ENCODE measurements around the gene CRAMP1.
"Not testable (repeated sequence)": the region's sequence is repeated elsewhere in the genome, so short reads cannot be mapped to it uniquely, and the experiment has no call there.

Gene CRAMP1, protein sequence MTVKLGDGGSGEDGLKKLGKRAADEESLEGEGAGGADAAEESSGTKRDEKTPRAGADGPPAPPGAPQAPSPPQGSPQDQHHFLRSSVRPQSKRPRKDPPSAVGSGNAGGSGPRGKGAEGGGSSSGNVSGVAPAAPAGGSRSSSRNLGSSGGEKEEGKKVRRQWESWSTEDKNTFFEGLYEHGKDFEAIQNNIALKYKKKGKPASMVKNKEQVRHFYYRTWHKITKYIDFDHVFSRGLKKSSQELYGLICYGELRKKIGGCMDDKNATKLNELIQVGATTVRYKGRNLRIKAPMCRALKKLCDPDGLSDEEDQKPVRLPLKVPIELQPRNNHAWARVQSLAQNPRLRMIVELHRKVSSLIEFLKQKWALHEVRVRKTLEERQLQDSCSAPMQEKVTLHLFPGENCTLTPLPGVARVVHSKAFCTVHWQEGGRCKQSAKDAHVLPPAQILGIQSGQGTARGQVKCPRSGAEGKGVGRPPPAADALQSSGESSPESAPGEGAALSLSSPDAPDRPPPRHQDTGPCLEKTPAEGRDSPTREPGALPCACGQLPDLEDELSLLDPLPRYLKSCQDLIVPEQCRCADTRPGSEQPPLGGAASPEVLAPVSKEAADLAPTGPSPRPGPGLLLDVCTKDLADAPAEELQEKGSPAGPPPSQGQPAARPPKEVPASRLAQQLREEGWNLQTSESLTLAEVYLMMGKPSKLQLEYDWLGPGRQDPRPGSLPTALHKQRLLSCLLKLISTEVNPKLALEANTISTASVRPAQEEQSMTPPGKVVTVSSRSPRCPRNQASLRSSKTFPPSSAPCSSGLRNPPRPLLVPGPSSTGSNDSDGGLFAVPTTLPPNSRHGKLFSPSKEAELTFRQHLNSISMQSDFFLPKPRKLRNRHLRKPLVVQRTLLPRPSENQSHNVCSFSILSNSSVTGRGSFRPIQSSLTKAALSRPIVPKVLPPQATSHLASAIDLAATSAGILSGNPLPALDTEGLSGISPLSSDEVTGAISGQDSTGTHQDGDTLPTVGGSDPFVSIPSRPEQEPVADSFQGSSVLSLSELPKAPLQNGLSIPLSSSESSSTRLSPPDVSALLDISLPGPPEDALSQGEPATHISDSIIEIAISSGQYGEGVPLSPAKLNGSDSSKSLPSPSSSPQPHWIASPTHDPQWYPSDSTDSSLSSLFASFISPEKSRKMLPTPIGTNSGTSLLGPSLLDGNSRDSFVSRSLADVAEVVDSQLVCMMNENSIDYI (N-terminal part only)

DNA sequence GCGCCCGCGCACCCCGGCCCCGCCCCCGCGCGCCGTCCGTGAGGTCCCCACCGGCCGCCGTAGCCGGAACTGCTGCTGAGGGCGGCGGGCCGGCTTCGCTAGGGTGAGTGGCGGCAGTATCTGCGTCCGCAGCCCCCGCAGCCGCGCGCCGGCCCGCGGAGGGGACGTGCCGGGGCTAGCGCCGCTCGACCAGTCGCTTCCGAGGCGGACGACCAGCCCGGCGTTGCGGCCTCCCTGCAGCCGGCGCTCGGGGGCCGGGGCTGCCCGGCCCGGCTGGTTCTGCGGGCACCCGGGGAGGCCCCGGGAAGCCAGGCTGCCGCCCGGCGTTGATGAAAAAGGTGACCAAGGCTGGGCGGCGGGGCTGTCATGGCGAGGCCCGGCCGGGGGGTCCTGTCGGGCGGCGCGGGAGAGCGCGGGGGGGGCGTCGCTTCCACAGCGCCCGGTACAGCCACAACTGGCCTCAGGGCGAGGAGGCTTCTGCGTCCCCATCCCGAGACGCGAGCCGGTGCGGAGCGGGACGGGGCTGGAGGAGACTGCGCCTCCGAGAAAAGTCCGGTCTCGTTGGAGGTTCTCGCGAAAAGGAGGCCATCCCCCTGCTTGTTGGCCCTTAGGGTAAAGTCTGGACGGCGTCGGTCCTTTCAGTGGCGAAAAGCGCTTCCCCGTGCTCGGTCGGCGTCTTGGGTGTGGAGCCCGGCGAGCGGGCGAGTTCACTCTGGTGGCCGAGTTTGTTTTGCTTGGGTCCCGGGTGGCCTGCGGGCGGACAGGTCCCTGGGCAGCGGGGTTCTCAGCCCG, at the start of gene CRAMP1:
CRAMP1 (plus strand) TSS at position 41 of the 792 bp plus-strand sequence. CDS start 2,280 bp downstream, outside the sequence.
- no peak for DNase-seq (ENCODE audit: low read depth in 2 of 2)

- no peak for DNase-seq (ENCODE audit: low read depth in 2 of 2)
Observed at GRCh38 chr16:1563786-1564185, 48.4 kb upstream of the CRAMP1 start.

DNA sequence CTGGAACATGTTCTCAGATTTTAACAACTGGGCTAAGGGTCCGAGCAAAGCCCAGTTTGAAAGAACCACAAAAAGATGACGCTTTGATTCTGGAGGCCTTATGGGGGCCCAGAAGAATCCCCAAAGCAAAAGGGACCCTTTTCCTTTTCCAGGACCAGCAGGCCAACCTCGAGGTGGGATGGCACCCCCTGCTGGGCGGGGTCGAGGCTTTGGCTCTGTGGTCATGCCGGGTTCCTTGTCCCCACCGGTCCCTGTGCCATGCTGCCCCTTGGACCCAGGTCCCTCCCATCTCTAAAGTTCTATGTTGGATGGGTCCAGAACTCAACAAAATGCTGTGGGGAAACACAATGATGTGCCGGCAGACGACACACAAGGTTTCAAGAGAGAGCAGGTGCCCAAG, 47.8 kb upstream of the CRAMP1 start:
- no peak for DNase-seq (ENCODE audit: low read depth in 2 of 2)

GRCh38 chr16:1565083-1565805, 46.9 kb upstream of the CRAMP1 start:
- DNase-seq (ENCODE audit: low read depth in 2 of 2): no peak

DNA sequence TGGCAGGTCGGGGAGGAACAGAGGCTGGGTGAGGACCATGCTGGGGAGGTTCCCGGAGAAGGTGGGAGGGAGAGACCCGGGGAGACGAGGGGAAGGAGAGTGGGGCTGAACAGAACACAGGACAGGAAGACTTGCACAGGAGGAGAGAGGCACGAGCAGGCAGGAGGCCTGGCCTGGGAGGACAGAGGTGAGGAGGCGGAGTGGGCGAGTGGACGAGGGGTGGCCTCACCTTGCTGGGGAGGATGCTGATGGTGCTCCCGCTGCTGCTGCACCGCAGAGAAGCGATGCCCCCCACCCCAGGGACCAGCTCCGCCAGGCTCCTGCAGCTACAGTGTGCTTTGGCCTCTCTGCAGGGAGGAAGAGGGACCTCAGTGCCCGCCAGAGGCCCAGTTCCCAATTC, 44.2 kb upstream of the CRAMP1 start:
- DNase-seq (ENCODE audit: low read depth in 2 of 2): no peak

- DNase-seq (ENCODE audit: low read depth in 2 of 2): no peak
Observed at GRCh38 chr16:1571012-1571671, 41.0 kb upstream of the CRAMP1 start.

GRCh38 chr16:1572673-1573072, 39.5 kb upstream of the CRAMP1 start:
- no peak for DNase-seq (ENCODE audit: low read depth in 2 of 2)

GRCh38 chr16:1573301-1573700, 38.9 kb upstream of the CRAMP1 start:
- DNase-seq (ENCODE audit: low read depth in 2 of 2): no peak

DNA sequence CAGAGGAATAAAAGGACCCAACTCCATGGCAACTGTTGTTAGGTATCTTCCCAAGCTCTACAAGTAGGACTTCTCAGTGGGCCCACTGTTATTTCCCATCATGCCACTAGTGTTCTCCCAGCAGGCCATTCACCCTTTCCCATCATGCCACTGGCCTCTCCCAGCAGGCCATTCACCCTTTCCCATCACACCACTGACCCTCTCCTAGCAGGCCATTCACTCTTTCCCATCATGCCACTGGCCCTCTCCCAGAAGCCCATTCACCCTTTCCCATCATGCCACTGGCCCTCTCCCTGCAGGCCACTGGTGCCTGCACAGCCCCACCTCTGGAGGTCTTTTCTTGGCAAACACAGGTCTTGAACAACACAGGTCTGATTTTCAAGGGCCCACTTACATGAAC, 36.6 kb upstream of the CRAMP1 start:
- no peak for DNase-seq (ENCODE audit: low read depth in 2 of 2)

DNA sequence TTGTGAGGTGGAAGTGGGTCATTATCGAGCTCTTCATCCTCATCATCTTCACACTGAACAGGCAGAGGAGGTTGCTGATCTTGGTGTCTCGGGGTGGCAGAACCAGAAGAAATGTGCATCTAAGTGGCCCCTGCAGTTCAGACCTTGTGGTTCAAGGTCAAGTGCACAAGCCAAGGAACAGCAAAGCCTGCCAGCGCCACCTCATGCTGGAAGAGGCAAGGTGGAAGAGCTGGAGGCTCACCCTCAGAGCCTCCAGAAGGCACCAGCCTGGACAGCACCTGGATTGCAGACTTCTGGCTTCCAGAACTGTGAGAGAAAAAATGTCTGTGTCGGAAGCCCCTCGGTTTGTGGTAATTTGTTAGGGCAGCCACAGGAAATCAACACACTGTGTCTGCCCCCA, 32.9 kb upstream of the CRAMP1 start:
- DNase-seq (ENCODE audit: low read depth in 2 of 2): no peak

- DNase-seq (ENCODE audit: low read depth in 2 of 2): no peak
Observed at GRCh38 chr16:1580256-1580655, 31.9 kb upstream of the CRAMP1 start.

GRCh38 chr16:1580956-1581355, 31.2 kb upstream of the CRAMP1 start:
- no peak for DNase-seq (ENCODE audit: low read depth in 2 of 2)

GRCh38 chr16:1581804-1582203, 30.4 kb upstream of the CRAMP1 start:
- DNase-seq (ENCODE audit: low read depth in 2 of 2): no peak

DNA sequence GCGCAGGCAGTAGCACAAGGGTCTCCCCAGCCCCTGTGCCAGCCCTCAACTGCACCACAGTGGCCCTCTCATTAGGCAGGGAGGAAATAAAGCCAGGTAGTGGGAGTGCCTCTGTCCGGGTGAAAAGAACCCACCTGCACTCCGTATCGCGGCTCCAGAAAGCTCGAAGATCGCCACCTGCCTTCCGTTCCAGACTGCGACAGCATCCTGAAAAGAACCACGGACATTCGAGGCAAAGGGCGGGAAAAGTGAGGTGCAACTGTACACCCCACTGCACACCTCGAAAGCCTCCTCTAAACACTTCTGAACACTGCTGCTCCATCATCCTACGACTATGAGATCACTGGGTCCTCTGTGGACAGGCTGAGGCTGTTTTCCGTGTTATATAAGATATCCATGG, 29.0 kb upstream of the CRAMP1 start:
- no peak for DNase-seq (ENCODE audit: low read depth in 2 of 2)

DNA sequence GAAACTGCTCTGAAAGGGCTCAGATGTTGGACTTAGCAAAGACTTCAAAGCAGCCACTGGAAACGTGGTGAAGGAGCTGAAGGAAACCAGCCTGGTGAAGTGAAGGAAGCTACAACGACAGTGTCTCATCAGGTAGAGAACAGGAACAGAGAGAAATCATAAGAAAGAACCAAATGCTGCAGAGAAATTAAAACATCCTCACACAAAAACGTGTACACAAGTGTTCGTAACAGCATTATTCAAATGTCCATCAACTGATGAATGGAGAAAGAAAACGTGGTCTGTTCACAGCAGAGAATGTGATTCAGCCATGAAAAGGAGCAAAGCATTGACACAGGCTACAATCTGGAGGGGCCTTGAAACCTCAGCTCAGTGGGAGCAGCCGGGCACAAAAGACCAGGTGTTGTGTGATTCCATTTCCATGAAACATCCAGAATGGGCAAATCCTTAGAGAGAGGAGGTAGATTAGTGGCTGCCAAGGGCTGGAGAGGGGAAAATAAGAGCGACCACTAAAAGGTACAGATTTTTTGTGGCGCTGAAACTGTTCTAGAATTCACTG, 27.2 kb upstream of the CRAMP1 start:
- no peak for DNase-seq (ENCODE audit: low read depth in 2 of 2)

DNA sequence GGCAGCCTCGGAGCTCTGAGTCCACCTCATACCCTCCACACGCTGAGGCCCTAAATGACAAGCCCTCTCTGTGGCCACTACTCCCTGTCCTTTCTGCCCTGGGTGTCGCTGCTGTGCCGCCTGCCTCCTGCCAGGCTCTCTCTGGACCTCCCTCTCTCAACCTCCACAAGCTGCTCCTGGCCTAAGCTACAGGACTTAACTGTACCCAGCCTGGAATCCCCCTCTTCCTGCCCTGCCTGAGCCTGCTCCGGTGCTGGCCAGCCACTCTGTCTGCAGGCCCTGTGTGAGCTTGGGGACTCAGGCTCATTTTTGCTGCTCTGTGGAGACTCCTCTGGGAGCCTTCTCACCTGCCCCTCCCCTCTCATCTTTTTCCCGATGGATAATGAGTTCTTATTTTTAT, 21.8 kb upstream of the CRAMP1 start:
- DNase-seq (ENCODE audit: low read depth in 2 of 2): no peak

GRCh38 chr16:1590930-1591705, 21.0 kb upstream of the CRAMP1 start:
- no peak for DNase-seq (ENCODE audit: low read depth in 2 of 2)

DNA sequence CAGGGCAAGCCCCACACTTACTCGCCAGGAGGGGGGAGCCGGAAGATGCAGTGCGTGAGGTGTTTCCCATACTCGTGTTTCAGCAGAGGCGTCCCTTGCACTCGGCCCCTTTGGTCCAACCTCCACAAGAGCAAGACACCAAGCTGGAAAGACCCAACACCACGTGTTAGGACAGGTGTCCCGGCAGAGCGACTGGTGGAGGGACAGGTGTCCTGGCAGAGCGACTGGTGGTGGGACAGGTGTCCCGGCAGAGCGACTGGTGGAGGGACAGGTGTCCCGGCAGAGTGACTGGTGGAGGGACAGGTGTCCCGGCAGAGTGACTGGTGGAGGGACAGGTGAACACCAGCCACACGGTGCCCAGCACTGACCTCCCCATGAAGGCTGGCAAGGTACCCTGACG, 19.7 kb upstream of the CRAMP1 start:
- no peak for DNase-seq (ENCODE audit: low read depth in 2 of 2)

DNA sequence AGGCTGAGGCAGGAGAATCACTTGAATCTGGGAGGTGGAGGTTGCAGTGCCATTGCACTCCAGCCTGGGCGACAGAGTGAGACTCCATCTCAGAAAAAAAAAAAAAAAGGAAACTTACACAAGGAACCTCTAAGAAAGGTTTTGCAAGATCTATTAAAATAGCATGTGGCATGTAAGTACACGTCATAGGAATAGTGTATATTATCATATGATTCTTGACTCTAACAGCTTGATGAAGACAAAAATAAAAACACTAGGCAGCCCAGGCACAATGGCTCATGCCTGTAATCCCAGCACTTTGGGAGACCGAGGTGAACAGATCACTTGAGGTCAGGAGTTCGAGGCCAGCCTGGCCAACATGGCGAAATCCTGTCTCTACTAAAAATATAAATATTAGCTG, 16.6 kb upstream of the CRAMP1 start:
- DNase-seq (ENCODE audit: low read depth in 2 of 2): not testable (repeated sequence)
